Skeletal muscle tissue (tissue), 4 donors: ENCODE results near the gene TSNAXIP1. TPM values are rescaled to one million over a fixed set of nuclear protein-coding genes. Genes with fewer than 3 reads are reported as not detected.
"Not testable (repeated sequence)": the region's sequence is repeated elsewhere in the genome, so short reads cannot be mapped to it uniquely, and the experiment has no call there.

ENCODE experiments used
- H3K27ac ChIP-seq: one replicate; pipeline ENCODE4 v1.7.0; 2013; ENCODE audit warnings: mild to moderate bottlenecking, low read depth, low read length, inconsistent platforms
- H3K27me3 ChIP-seq, 3 donors: one replicate each; pipeline ENCODE4 v1.7.0; 2013; ENCODE audit warnings: low read length in 3 of 3; ENCODE audit not compliant: control insufficient read depth in 3 of 3, insufficient read depth in 3 of 3
- H3K36me3 ChIP-seq, 3 donors: one replicate each; pipeline ENCODE4 v1.7.0; 2013; ENCODE audit warnings: low read length in 3 of 3; ENCODE audit not compliant: control insufficient read depth in 3 of 3, insufficient read depth in 3 of 3
- H3K4me1 ChIP-seq, 3 donors: one replicate each; pipeline ENCODE4 v1.7.0; 2013; ENCODE audit warnings: low read length in 3 of 3, mild to moderate bottlenecking in 3 of 3; ENCODE audit not compliant: control insufficient read depth in 3 of 3, insufficient read depth in 3 of 3
- H3K4me3 ChIP-seq, 3 donors: one replicate each; pipeline ENCODE4 v1.7.0; 2013; ENCODE audit warnings: low read length in 3 of 3
- H3K9ac ChIP-seq, 3 donors: one replicate each; pipeline ENCODE4 v1.7.0; 2013; ENCODE audit warnings: low read length in 3 of 3, mild to moderate bottlenecking in 3 of 3, moderate library complexity in 2 of 3, low read depth in 1 of 3
- H3K9me3 ChIP-seq, 3 donors: one replicate each; pipeline ENCODE4 v1.7.0; 2013; ENCODE audit warnings: low read length in 3 of 3; ENCODE audit not compliant: control insufficient read depth in 3 of 3
- total RNA-seq: library from RNA; depleted of rRNA; stranded (reverse); fragments of >200 nt; gene quantifications from one replicate; pipeline ENCODE4 v1.2.3, GENCODE V29; 2014
- donor health status: Osteomylitis.

Gene TSNAXIP1
- total RNA-seq, 1 donor from 2014 or later: 0.52 TPM

DNA sequence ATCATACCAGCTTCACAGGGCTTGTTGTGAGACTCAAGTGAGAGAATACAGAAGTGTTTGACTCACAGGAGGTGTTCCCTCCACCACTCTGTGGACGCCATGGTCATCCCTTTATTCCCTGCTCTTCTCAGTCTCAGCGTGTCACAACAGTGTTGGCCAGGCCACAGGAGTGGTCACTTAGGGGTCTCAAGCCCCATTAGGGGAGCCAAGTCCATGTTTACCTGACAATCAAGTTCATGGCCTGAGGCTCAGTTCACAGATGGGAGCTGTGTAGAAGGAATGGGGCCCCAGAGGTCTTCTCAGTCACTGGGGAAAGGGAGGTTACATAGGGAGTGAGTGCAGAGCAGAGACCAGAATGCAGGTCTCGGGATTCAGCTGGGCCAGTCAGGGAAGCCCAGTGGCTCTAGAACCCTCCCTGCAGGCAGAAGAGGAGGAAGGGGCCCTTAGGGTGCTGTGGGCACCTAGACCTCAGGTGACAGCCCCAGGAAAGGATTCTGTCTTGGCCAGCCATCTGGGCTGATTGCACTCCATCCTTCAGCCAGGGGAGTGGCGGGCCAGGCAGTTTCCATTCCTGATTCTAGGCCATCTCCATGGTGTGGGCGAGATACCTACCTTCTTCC is 50.3 kb downstream of the TSNAXIP1 start:
- no peaks in the 10 kb centered on the region for H3K9me3 ChIP-seq
- peaks cover 53 to 59% (median 54%) of the 10 kb centered on the region in 3 donors for H3K4me1 ChIP-seq
- peak overlapping the region; percentile 90 for H3K27ac ChIP-seq
- no peaks in the 10 kb centered on the region for H3K27me3 ChIP-seq
- peaks cover 0 to 3% (median 0%) of the 10 kb centered on the region in 3 donors for H3K36me3 ChIP-seq
- H3K4me3 ChIP-seq: no peak overlapping the region
- H3K9ac ChIP-seq: peak overlapping the region in 1 of 3 donors; percentile 0

- Histone ChIP-seq H3K4me1 (peaks cover 59 to 65% (median 60%) of the 10 kb centered on the region in 3 donors), H3K27me3 (no peaks in the 10 kb centered on the region), H3K27ac (peak overlapping the region; percentile 90), H3K9ac (peak overlapping the region; percentile 28 to 57 (median 46)), H3K4me3 (peak overlapping the region in 1 of 3 donors; percentile 22), H3K9me3 (no peaks in the 10 kb centered on the region), H3K36me3 (peaks cover 0 to 3% (median 0%) of the 10 kb centered on the region in 3 donors)
These were observed 51.0 kb downstream of the TSNAXIP1 start for GRCh38 chr16:67857547-67858233.

DNA sequence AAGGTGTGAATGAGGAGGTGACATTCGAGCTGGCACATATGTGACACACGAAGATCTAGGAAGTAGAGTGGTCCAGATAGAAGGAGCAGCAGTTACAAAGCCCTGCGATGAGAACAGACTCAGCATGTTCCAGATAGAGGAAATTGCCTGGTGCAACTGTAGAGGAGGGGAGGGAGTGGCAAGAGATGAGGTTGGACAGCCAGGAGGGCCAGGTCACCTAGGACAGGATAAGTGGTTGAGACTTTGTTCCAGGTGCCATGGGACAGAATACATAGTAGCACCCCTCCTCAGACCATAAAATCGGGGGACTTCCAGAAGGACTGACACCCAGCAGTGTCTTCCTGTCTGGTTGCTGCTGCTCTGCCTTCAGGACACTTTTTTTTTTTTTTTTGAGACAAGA is 51.8 kb downstream of the TSNAXIP1 start:
- peaks cover 0 to 3% (median 0%) of the 10 kb centered on the region in 3 donors for H3K36me3 ChIP-seq
- peaks cover 67 to 74% (median 68%) of the 10 kb centered on the region in 3 donors for H3K4me1 ChIP-seq
- no peak overlapping the region for H3K4me3 ChIP-seq
- H3K27ac ChIP-seq: peak overlapping the region; percentile 90
- H3K27me3 ChIP-seq: no peaks in the 10 kb centered on the region
- no peak overlapping the region for H3K9ac ChIP-seq
- no peaks in the 10 kb centered on the region for H3K9me3 ChIP-seq

- Histone ChIP-seq H3K27me3 (no peaks in the 10 kb centered on the region), H3K9ac (peak overlapping the region; percentile 24 to 45 (median 28)), H3K36me3 (peaks cover 0 to 8% (median 7%) of the 10 kb centered on the region in 3 donors), H3K4me1 (peaks cover 74 to 85% (median 76%) of the 10 kb centered on the region in 3 donors), H3K27ac (peak overlapping the region; percentile 98), H3K4me3 (peak overlapping the region in 2 of 3 donors; percentile 15 to 20), H3K9me3 (no peaks in the 10 kb centered on the region)
These were observed 54.1 kb downstream of the TSNAXIP1 start for GRCh38 chr16:67860589-67861398.

GRCh38 chr16:67861877-67862276 is 55.2 kb downstream of the TSNAXIP1 start:
- H3K36me3 ChIP-seq: peaks cover 0 to 12% (median 8%) of the 10 kb centered on the region in 3 donors
- H3K9ac ChIP-seq: peak overlapping the region in 1 of 3 donors; percentile 5
- H3K4me3 ChIP-seq: peak overlapping the region; percentile 6 to 39 (median 28)
- H3K27ac ChIP-seq: peak overlapping the region; percentile 98
- peaks cover 67 to 76% (median 69%) of the 10 kb centered on the region in 3 donors for H3K4me1 ChIP-seq
- no peaks in the 10 kb centered on the region for H3K27me3 ChIP-seq
- no peaks in the 10 kb centered on the region for H3K9me3 ChIP-seq

GRCh38 chr16:67862623-67863583 is 56.2 kb downstream of the TSNAXIP1 start:
- peaks cover 0 to 19% (median 11%) of the 10 kb centered on the region in 3 donors for H3K36me3 ChIP-seq
- H3K27me3 ChIP-seq: no peaks in the 10 kb centered on the region
- H3K4me1 ChIP-seq: peaks cover 56 to 65% (median 59%) of the 10 kb centered on the region in 3 donors
- H3K9me3 ChIP-seq: no peaks in the 10 kb centered on the region
- H3K9ac ChIP-seq: peak overlapping the region; percentile 60 to 71 (median 69)
- H3K27ac ChIP-seq: peak overlapping the region; percentile 98
- peak overlapping the region; percentile 44 to 65 (median 49) for H3K4me3 ChIP-seq

GRCh38 chr16:67864044-67864443 is 57.4 kb downstream of the TSNAXIP1 start:
- not testable (repeated sequence) for H3K27me3 ChIP-seq, H3K9me3 ChIP-seq
- H3K4me3 ChIP-seq: peak overlapping the region in 2 of 3 donors; percentile 9 to 49
- peak overlapping the region; percentile 98 for H3K27ac ChIP-seq
- peaks cover 48 to 54% (median 50%) of the 10 kb centered on the region in 3 donors for H3K4me1 ChIP-seq
- peaks cover 10 to 30% (median 18%) of the 10 kb centered on the region in 3 donors for H3K36me3 ChIP-seq
- H3K9ac ChIP-seq: peak overlapping the region; percentile 44 to 71 (median 60)

DNA sequence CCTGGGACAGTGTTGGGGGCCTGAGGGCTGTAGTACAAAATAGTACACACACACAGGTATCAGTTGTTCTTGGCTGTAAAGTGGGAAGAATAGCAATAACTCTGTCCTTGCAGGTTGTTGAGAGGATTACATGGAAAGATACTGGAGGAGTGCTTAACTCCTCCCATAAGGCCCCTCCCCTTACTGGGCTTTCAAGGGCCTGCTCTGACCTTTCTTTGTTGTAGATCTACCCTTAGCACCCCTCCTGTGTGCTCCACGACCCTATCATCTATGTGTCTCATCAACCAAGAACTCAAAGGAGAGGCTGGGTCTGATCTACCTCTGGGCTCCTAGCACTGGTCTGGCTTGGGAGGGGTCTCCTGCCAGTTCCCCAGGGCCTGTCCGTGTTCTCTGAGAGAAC is 57.9 kb downstream of the TSNAXIP1 start:
- Histone ChIP-seq H3K27me3 (no peaks in the 10 kb centered on the region), H3K4me1 (peaks cover 48 to 54% (median 50%) of the 10 kb centered on the region in 3 donors), H3K27ac (peak overlapping the region; percentile 98), H3K9ac (no peak overlapping the region), H3K36me3 (peaks cover 10 to 31% (median 18%) of the 10 kb centered on the region in 3 donors), H3K9me3 (no peaks in the 10 kb centered on the region), H3K4me3 (no peak overlapping the region)

DNA sequence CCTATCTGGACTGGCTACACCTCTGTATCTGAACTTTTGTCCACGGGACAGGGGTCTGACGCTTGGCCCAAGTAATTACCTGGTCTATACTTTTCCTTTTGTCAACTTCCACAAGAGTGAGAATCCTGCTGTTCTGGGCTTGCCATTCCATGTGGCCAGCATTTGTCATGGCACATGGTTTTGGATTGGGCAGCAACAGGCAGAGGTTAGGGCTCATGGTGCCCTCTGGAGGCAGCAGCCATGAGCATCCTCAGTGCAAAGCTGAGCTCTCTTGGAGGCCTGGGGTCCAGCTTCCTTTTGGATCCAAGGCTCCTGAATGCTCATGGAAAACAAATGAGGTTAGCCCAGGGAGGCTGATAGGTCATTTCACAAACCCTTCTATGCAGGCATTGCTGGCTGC is 58.6 kb downstream of the TSNAXIP1 start:
- H3K27ac ChIP-seq: peak overlapping the region; percentile 98
- peaks cover 48 to 52% (median 48%) of the 10 kb centered on the region in 3 donors for H3K4me1 ChIP-seq
- H3K27me3 ChIP-seq: no peaks in the 10 kb centered on the region
- H3K9ac ChIP-seq: no peak overlapping the region
- H3K4me3 ChIP-seq: no peak overlapping the region
- peaks cover 16 to 37% (median 25%) of the 10 kb centered on the region in 3 donors for H3K36me3 ChIP-seq
- H3K9me3 ChIP-seq: no peaks in the 10 kb centered on the region
